ENCODE results near the gene SLC1A6. TPM values are rescaled to one million over a fixed set of nuclear protein-coding genes. Genes with fewer than 3 reads are reported as not detected.
"Not testable (repeated sequence)": the region's sequence is repeated elsewhere in the genome, so short reads cannot be mapped to it uniquely, and the experiment has no call there.

Gene SLC1A6
- total RNA-seq: not detected in 2 replicates

DNA sequence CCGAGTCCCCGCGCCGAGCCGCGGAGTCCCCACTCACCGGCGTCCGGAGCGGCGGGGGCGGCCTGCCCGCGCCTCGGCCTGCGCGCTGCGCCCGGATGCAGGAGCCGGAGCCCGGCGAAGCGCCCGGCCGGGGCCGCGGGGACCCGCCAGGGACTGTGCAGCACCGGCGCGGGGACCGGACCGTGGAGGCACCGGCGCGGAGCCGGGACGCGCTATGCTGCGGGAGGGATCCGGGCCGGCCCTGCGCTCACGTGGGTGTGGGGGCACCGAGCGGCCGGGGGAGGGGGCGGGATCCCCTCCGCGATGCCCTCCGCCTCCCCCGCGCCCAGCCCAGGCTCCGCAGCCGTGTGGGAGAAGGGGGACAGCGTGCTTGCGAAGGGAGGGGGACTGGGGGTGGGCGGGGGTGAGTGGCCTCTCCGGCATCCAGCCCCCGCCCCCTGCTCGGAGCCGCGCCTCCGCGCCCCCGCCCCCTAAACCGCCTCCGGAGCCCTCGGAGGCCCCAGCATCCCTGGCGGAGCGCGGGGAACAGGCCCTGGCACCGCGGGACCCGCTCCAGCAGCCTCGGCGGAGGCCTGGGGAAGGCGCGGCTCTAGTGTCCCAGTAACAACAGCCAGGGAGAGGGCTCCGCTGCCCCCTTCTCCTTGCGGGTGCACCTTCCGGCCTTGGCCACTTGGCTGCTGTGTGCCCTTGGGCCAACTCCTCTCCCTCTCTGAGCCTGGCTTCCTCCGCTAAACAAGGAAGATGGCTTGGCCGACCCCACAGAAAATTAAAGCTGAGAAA, at the start of gene SLC1A6:
SLC1A6 (minus strand) TSS at position 389 of the 780 bp plus-strand sequence. CDS start 6,954 bp downstream, outside the sequence.
- DNase-seq (ENCODE audit: low read depth): no peak
- TF ChIP-seq, protein P1, sequence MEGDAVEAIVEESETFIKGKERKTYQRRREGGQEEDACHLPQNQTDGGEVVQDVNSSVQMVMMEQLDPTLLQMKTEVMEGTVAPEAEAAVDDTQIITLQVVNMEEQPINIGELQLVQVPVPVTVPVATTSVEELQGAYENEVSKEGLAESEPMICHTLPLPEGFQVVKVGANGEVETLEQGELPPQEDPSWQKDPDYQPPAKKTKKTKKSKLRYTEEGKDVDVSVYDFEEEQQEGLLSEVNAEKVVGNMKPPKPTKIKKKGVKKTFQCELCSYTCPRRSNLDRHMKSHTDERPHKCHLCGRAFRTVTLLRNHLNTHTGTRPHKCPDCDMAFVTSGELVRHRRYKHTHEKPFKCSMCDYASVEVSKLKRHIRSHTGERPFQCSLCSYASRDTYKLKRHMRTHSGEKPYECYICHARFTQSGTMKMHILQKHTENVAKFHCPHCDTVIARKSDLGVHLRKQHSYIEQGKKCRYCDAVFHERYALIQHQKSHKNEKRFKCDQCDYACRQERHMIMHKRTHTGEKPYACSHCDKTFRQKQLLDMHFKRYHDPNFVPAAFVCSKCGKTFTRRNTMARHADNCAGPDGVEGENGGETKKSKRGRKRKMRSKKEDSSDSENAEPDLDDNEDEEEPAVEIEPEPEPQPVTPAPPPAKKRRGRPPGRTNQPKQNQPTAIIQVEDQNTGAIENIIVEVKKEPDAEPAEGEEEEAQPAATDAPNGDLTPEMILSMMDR (conservative IDR thresholded peaks at IDR 0.05; ENCODE audit: low read depth, low read length): no peak
- no peak within 1 kb of the TSS for H3K4me3 ChIP-seq (ENCODE audit: low read depth, low read length)

DNA sequence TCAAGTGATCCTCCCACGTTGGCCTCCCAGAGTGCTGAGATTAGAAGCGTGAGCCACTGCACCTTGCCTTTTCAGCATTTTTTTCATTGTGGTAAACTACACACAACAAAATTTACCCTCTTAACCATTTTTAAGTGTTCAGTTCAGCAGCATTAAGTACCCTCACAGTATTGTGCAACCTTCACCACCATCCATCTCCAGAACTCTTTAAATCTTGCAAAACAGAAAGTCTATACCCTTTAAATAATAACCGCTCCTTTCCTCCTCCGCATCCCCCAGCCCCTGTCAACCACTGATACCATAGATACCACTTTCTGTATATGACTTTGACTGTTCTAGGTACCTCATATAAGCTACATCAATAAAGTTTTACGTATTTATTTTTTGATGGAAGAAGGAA, 48.8 kb upstream of the SLC1A6 start:
- TF ChIP-seq, protein P1 (conservative IDR thresholded peaks at IDR 0.05; ENCODE audit: low read depth, low read length): no peak
- DNase-seq (ENCODE audit: low read depth): no peak
- no peak overlapping the region for H3K4me3 ChIP-seq (ENCODE audit: low read depth, low read length)

DNA sequence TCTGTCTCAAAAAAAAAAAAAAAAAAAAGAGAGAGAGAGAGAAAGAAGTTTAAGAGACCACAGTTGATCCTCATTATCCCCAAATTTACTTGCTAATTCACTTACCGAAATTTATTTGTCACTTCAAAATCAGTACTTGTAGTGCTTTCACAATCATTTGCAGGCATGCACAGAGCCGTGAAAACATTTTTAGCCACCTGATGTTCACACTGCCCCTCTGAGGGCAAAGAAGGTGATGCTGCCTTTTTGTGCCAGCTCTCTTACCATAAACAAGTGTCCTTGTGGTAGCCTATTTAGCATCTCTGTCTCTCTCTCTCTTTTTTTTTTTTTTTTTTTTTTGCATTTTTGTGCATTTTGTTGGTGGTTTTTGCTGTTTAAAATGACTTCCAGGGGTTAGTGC, 45.6 kb upstream of the SLC1A6 start:
- TF ChIP-seq, protein P1 (conservative IDR thresholded peaks at IDR 0.05; ENCODE audit: low read depth, low read length): peak; percentile 34
- no peak for DNase-seq (ENCODE audit: low read depth)
- H3K4me3 ChIP-seq (ENCODE audit: low read depth, low read length): no peak overlapping the region

DNA sequence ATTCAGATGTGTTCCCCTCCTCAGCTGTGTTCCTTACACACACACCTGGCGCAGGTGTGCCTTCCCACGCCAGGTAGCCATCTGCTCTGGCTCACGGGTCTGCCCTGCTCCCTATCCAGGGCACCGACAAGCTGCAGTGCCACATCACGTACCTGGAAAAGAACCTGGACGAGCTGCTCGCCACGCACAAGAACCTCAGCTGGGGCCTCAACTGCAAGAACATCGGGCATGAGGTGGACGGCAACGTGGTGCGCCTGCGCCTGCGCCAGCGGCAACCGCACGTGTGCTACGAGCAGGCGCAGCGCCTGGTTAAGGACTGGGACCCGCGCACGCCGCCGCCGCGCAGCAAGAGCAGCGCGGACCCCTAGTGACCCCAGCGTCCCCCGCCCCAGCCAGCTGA, 43.1 kb upstream of the SLC1A6 start:
- no peak for DNase-seq (ENCODE audit: low read depth)
- H3K4me3 ChIP-seq (ENCODE audit: low read depth, low read length): no peak overlapping the region

DNA sequence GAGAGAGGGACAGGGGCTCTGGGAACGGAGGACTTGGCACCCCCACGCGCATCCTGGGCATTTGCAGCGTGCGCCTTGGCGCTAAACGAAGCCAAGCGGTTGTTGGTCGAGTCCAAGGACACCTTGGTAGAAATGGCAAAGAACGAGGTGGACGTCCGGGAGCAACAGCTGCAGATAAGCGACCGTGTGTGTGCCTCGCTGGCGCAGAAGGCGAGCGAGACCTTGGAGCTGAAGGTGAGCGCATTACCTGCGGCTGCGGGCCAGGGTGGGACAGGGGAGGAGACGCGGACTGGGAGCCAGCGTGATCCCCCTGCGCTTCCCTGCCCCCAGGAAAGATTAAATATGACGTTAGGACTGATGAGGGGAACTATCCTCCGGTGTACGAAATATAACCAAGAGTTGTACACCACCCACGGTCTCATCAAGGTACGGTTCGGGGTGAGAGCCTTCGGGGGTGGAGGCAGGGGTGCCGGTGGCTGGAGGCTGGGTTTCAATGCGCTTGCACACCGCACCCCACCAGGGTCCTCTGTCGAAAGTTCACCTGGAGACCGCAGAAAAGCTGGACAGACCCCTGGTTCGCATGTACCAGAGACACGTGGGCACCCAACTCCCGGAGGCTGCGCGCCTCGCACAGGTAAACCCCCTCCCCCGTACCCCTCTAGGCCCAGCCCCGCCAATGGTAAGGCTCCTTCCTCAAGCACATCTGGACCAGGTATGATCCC, 41.8 kb upstream of the SLC1A6 start:
- TF ChIP-seq, protein P1 (conservative IDR thresholded peaks at IDR 0.05; ENCODE audit: low read depth, low read length): no peak
- no peak overlapping the region for H3K4me3 ChIP-seq (ENCODE audit: low read depth, low read length)
- DNase-seq (ENCODE audit: low read depth): no peak

More for the DNA sequence above, 43.1 kb upstream of the SLC1A6 start:
- TF ChIP-seq, protein P1 (conservative IDR thresholded peaks at IDR 0.05; ENCODE audit: low read depth, low read length): no peak

DNA sequence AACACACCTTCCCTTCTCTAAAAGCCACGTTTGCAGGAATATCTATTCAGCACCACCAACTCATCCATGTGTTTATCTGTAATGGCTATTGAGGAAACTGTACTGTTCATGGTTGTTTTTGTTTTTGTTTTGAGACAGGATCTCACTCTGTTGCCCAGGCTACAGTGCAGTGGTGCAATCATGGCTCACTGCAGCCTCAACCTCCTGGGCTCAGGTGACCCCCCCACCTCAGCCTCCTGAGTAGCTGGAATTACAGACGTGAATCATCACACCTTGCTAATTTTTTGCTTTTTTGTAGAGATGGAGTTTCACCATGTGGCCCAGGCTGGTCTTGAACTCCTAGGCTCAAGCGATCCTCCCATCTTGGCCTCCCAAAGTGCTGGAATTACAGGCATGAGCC, 39.2 kb upstream of the SLC1A6 start:
- not testable (repeated sequence) for DNase-seq (ENCODE audit: low read depth); H3K4me3 ChIP-seq (ENCODE audit: low read depth, low read length)

DNA sequence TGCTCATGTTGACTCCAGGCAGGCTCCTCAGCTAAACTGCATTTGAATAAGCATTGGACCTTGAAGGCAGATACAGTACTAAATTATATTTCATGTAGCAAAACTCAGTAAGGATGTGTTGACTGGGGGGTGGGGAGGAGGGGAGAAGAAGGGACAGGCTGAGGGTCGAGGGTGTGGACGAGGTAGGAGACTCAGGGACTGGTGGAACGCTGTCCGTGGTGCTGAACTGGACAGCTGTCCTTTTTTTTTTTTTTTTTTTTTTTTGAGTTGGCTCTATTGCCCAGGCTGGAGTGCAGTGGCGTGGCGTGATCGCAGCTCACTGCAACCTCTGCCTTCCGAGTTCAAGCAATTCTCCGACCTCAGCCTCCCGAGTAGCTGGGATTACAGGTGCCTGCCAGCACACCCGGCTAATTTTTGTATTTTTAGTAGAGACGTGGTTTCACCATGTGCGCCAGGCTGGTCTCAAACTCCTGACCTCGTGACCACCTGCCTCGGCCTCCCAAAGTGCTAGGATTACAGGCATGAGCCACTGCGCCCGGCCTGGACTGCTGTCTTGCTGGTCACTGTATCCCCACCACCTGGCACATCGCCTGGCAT, 36.4 kb upstream of the SLC1A6 start:
- TF ChIP-seq, protein P1 (conservative IDR thresholded peaks at IDR 0.05; ENCODE audit: low read depth, low read length): no peak
- DNase-seq (ENCODE audit: low read depth): no peak
- no peak overlapping the region for H3K4me3 ChIP-seq (ENCODE audit: low read depth, low read length)

All from epithelial cell of proximal tubule (primary cell).